GM12865 (cell line): ENCODE results near the gene ZFX.

ENCODE experiments used
- DNase-seq: peaks from one replicate; pipeline ENCODE4 v3.0.0; 2010; ENCODE audit warnings: low read depth
- H3K4me3 ChIP-seq: 2 replicates; pipeline ENCODE4 v1.5.1; 2011; ENCODE audit warnings: mild to moderate bottlenecking, low read depth, low read length, control low read depth
- TF ChIP-seq, protein P1 (sequence below): IDR thresholded peaks from 2 replicates; pipeline ENCODE4 v1.5.1; 2011; ENCODE audit warnings: low read length, control low read depth, low read depth, inconsistent platforms; ENCODE audit not compliant: insufficient read depth; ENCODE audit errors: missing control alignments

ZFX gene

DNA sequence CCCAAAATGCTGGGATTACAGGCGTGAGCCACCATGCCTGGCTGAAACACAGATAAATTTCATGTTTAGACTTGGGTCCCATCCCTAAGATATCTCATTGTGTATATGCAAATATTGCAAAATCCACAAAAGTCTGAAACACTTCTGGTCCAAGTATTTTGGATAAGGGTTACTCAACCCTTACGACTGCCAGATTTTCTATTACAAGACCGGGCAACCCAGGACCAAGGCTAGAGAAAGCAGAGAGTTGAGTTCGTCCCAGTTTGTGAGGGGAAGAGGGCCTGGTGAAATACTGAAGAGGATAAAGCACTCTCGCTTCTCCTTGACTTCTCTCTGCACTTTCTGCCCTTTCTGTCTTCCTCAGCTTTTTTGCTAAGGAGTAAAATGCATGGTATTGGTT is 34.5 kb downstream of the ZFX start:
- no peak for DNase-seq
- TF ChIP-seq, protein P1, sequence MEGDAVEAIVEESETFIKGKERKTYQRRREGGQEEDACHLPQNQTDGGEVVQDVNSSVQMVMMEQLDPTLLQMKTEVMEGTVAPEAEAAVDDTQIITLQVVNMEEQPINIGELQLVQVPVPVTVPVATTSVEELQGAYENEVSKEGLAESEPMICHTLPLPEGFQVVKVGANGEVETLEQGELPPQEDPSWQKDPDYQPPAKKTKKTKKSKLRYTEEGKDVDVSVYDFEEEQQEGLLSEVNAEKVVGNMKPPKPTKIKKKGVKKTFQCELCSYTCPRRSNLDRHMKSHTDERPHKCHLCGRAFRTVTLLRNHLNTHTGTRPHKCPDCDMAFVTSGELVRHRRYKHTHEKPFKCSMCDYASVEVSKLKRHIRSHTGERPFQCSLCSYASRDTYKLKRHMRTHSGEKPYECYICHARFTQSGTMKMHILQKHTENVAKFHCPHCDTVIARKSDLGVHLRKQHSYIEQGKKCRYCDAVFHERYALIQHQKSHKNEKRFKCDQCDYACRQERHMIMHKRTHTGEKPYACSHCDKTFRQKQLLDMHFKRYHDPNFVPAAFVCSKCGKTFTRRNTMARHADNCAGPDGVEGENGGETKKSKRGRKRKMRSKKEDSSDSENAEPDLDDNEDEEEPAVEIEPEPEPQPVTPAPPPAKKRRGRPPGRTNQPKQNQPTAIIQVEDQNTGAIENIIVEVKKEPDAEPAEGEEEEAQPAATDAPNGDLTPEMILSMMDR, result no peak
- no peak overlapping the region for H3K4me3 ChIP-seq

DNA sequence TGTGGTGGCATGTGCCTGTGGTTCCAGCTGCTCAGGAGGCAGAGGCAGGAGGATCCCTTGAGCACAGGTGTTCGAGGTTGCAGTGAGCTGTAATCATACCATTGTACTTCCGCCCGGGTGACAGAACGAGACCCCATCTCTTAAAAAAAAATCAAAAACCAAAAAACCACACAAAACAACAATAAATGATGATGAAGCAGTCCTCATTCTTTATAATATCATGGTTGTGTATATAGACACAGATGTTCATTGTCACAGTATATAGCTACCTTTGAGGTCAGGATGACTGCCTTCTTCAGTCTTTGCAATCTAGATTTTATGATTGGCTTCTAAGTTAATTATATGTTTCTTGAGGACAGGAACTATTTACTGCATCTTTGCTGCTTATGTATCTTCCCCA is 37.0 kb downstream of the ZFX start:
- no peak for DNase-seq
- TF ChIP-seq, protein P1, result no peak
- no peak overlapping the region for H3K4me3 ChIP-seq

DNA sequence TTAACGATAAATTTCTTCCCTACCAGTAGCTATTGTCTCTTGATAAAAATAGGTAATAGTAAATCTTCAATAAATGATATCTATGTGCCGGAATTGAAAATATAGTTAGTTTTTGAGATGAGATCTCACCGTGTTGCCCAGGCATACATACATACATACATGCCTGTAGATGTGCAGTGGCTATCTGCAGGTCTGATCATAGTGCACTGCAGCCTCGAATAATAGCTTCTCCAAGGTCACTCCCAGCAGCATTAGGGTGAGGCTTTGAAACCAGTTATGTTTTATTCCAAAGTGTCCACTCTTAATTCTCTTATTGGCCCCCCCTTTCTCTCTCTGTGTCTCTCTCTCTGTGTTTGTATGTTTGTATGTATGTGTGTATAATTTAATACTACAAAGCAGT is 37.5 kb downstream of the ZFX start:
- H3K4me3 ChIP-seq, result no peak overlapping the region
- TF ChIP-seq, protein P1, result no peak
- no peak for DNase-seq

DNA sequence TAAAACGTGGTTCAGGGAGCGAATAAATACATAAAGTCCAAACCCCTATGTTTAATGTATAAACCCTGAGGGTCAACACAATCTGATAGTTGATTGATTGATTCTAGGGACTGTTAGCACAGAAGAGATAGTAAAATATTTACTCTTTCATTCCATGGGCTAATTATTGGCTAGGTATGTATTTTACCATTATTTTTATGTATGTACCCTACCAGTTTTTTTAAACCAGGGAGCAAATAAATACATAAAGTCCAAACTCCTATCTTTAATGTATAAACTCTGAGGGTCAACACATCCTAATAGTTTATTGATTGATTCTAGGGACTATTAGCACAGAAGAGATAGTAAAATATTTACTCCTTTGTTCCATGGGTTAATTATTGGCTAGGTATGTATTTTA is 40.0 kb downstream of the ZFX start:
- no peak for DNase-seq
- TF ChIP-seq, protein P1, result no peak
- H3K4me3 ChIP-seq, result no peak overlapping the region

DNA sequence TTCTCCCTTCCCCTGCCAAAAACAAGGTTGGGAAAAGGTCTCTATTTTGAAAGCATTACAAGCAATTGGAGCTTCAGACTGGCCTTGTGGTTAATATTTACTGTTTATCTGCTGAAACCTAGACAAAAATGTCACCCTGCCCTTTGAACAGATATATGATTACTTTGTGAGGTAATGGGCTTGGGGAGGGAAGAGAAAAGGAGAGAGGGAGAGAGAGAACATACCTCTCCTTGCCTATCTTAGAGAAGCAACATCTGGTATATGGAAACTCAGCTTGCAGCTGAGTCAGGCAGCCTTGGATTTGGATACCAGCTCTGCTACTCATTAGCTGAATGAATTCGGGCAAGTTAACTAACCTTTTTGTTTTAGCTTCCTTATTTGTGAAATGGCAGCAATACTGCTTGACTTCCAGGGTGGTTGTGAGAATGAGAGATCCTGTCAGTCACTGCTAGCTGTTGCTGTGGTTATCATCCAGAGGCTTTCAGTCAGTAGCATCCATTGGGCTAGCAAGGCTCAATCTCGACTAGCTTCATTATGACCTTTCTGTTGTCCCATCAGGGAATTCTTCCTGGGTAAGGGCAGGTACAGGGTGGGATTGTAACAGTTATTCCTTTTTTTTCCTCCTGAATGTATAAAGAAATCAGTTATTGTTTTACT is 41.1 kb downstream of the ZFX start:
- H3K4me3 ChIP-seq, result no peak overlapping the region
- DNase-seq, result no peak

DNA sequence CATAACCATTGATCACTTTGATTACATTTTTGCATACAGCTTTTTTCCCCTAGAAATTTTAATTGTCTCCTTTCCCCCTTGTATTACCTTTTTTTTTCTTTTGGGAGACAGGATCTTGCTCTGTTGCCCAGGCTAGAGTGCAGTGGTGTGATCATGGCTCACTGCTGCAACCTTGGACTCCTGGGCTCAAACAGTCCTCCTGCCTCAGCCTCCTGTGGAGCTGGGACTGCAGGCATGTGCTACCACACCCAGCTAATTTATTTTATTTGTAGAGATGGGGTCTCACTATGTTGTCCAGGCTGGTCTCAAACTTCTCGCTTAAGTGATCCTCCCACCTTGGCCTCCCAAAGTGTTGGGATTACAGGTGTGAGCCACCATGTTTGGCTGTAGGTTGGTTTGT is 47.0 kb downstream of the ZFX start:
- no peak for DNase-seq
- no peak overlapping the region for H3K4me3 ChIP-seq
- TF ChIP-seq, protein P1, result no peak

More for the DNA sequence above, 41.1 kb downstream of the ZFX start:
- TF ChIP-seq, protein P1, result no peak

DNA sequence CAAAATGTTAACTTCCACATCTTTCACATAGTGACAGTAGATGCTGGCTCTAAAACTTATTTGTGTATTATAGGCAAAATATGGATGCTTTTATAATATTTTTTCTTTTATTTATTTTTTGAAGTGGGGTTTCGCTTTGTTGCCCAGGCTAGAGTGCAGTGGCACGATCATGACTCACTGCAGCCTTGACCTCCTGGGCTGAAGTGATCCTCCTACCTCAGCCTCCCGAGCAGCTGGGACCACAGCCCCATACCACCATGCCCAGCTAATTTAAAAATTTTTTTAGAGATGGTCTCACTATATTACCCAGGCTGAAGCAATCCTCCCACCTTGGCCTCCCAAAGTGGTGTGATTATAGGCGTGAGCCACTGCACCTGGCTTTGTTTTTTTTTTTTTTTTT is 48.6 kb downstream of the ZFX start:
- TF ChIP-seq, protein P1, result no peak
- no peak overlapping the region for H3K4me3 ChIP-seq
- no peak for DNase-seq
